Neural cell (in vitro differentiated cells): ENCODE results near the gene CNTNAP2. TPM values are rescaled to one million over a fixed set of nuclear protein-coding genes. Genes with fewer than 3 reads are reported as not detected.

Experiments used
- H2AFZ ChIP-seq: fragments of 200-600, 300-800 bp; sonication (generic), shearing (Covaris generic); 2 replicates; pipeline ENCODE4 v1.6.0; 2014; ENCODE audit warnings: low read depth, mild to moderate bottlenecking, antibody characterized with exemption, low read length, moderate library complexity
- H3F3A ChIP-seq: fragments of 200-600 bp; shearing (Covaris generic); 2 replicates; pipeline ENCODE4 v1.6.1; 2016; ENCODE audit warnings: mild to moderate bottlenecking, moderate library complexity, mixed read lengths, antibody characterized with exemption, low read length; ENCODE audit not compliant: insufficient read depth, poor library complexity, severe bottlenecking
- H3K27ac ChIP-seq: fragments of 200-600, 300-800 bp; sonication (generic), shearing (Covaris generic); 2 replicates; pipeline ENCODE4 v1.5.1; 2014; ENCODE audit warnings: mild to moderate bottlenecking, low read length, moderate library complexity
- H3K27me3 ChIP-seq: fragments of 300-800, 200-600 bp; sonication (generic), shearing (Covaris generic); 2 replicates; pipeline ENCODE4 v1.6.0; 2014; ENCODE audit warnings: mild to moderate bottlenecking, low read depth, low read length, moderate library complexity; ENCODE audit not compliant: insufficient read depth
- H3K36me3 ChIP-seq: fragments of 300-800, 200-600 bp; sonication (generic), shearing (Covaris generic); 2 replicates; pipeline ENCODE4 v1.5.1; 2014; ENCODE audit warnings: mild to moderate bottlenecking, antibody characterized with exemption, low read length, moderate library complexity; ENCODE audit not compliant: insufficient read depth
- H3K4me2 ChIP-seq: fragments of 300-800, 200-600 bp; sonication (generic), shearing (Covaris generic); 2 replicates; pipeline ENCODE4 v1.6.0; 2014; ENCODE audit warnings: mild to moderate bottlenecking, low read length
- H3K4me3 ChIP-seq: fragments of 300-800, 200-600 bp; sonication (generic), shearing (Covaris generic); 2 replicates; pipeline ENCODE4 v1.5.1; 2014; ENCODE audit warnings: mild to moderate bottlenecking, low read length, moderate library complexity
- H3K79me2 ChIP-seq: fragments of 200-600 bp; shearing (Covaris generic); replicated peaks from 2 replicates; pipeline ENCODE4 v1.6.0; 2014; ENCODE audit warnings: mild to moderate bottlenecking, low read length, moderate library complexity; ENCODE audit not compliant: insufficient read depth
- H3K9ac ChIP-seq: fragments of 300-800, 200-600 bp; sonication (generic), shearing (Covaris generic); 2 replicates; pipeline ENCODE4 v1.6.1; 2016; ENCODE audit warnings: mild to moderate bottlenecking, low read length, mixed read lengths
- H3K9me2 ChIP-seq: fragments of 200-600 bp; shearing (Covaris generic); 2 replicates; pipeline ENCODE4 v1.6.1; 2016; ENCODE audit warnings: mild to moderate bottlenecking, low read length, mixed read lengths; ENCODE audit not compliant: insufficient read depth
- H3K9me3 ChIP-seq: fragments of 200-600, 300-800 bp; sonication (generic), shearing (Covaris generic); 2 replicates; pipeline ENCODE4 v1.6.1; 2016; ENCODE audit warnings: mild to moderate bottlenecking, mixed run types, low read length, moderate library complexity, mixed read lengths
- H4K20me1 ChIP-seq: fragments of 200-600 bp; shearing (Covaris generic); 2 replicates; pipeline ENCODE4 v1.6.1; 2016; ENCODE audit warnings: mild to moderate bottlenecking, mixed run types; ENCODE audit not compliant: insufficient read depth
- EP300 ChIP-seq: fragments of 450-650 bp; conservative IDR thresholded peaks from 2 replicates; pipeline ENCODE4 v1.6.1; 2014; ENCODE audit warnings: antibody characterized with exemption, mild to moderate bottlenecking, moderate library complexity; ENCODE audit not compliant: poor library complexity, severe bottlenecking
- EZH2 ChIP-seq: fragments of 200-600, 300-800 bp; shearing (Covaris generic), sonication (generic); IDR thresholded peaks from 2 replicates; pipeline ENCODE4 v1.6.1; 2014; ENCODE audit warnings: antibody characterized with exemption, low read length, borderline replicate concordance, mild to moderate bottlenecking; ENCODE audit not compliant: insufficient read depth, poor library complexity, severe bottlenecking
- MXI1 ChIP-seq: fragments of 450-650 bp; conservative IDR thresholded peaks from 2 replicates; pipeline ENCODE4 v1.6.1; 2014; ENCODE audit warnings: antibody characterized with exemption, mild to moderate bottlenecking; ENCODE audit not compliant: poor library complexity, severe bottlenecking
- POLR2AphosphoS5 ChIP-seq: IDR thresholded peaks from 2 replicates; pipeline ENCODE4 v1.6.1; 2012
- RAD21 ChIP-seq: fragments of 450-650 bp; conservative IDR thresholded peaks from 2 replicates; pipeline ENCODE4 v1.6.1; 2014; ENCODE audit warnings: antibody characterized with exemption, mild to moderate bottlenecking, moderate library complexity
- SMC3 ChIP-seq: fragments of 450-650 bp; conservative IDR thresholded peaks from 2 replicates; pipeline ENCODE4 v1.6.1; 2014; ENCODE audit warnings: antibody characterized with exemption, mild to moderate bottlenecking, moderate library complexity; ENCODE audit not compliant: poor library complexity
- TAF1 ChIP-seq: IDR thresholded peaks from 2 replicates; pipeline ENCODE4 v1.6.1; 2012; ENCODE audit warnings: low read depth
- polyA plus RNA-seq: library from polyadenylated mRNA; depleted of rRNA; stranded (reverse); fragments of >200 nt; gene quantifications from 2 replicates; pipeline ENCODE4 v1.2.3, GENCODE V29; 2014
- TF ChIP-seq, protein P1 (sequence below): fragments of 450-650 bp; IDR thresholded peaks from 2 replicates; pipeline ENCODE4 v1.5.1; 2014; ENCODE audit warnings: antibody characterized with exemption, mild to moderate bottlenecking, moderate library complexity; ENCODE audit not compliant: poor library complexity, severe bottlenecking
- TF ChIP-seq, protein P2 (sequence below): IDR thresholded peaks from 2 replicates; pipeline ENCODE4 v1.6.1; 2012; ENCODE audit warnings: borderline replicate concordance

The CNTNAP2 gene
- polyA plus RNA-seq, 1 donor from 2014 or later = 276 TPM

DNA sequence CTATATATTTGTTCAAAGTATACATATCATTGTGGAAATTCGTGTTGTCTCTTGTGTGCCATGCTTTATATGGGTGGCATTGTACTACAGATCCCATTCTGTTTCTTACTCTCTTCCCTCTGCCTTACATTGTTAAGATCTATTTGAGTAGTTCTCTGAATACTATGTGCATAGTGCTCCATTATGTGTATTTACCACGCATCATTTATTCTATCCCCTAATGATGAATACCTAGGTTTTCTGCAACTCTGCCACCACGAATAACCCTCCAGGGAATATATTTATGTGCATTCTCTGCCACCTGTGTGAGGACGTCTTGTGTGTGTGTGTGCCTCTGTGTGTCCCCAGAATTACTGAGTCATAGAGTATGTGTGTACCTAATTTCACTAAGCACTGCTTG lies 2042.7 kb downstream of the CNTNAP2 start:
- H3K9ac ChIP-seq = no peak overlapping the region
- H3F3A ChIP-seq = no peaks in the 10 kb centered on the region
- H4K20me1 ChIP-seq = no peaks in the 10 kb centered on the region
- H3K4me2 ChIP-seq = no peak overlapping the region
- H3K79me2 ChIP-seq = no peaks in the 10 kb centered on the region
- no peak overlapping the region for H3K4me3 ChIP-seq
- H3K9me2 ChIP-seq = no peaks in the 10 kb centered on the region
- H2AFZ ChIP-seq = no peak overlapping the region
- H3K9me3 ChIP-seq = no peaks in the 10 kb centered on the region
- H3K27ac ChIP-seq = no peak overlapping the region
- no peak for TF ChIP-seq SMC3
- TF ChIP-seq MXI1 = no peak
- no peak for TF ChIP-seq EP300
- TF ChIP-seq, protein P1, sequence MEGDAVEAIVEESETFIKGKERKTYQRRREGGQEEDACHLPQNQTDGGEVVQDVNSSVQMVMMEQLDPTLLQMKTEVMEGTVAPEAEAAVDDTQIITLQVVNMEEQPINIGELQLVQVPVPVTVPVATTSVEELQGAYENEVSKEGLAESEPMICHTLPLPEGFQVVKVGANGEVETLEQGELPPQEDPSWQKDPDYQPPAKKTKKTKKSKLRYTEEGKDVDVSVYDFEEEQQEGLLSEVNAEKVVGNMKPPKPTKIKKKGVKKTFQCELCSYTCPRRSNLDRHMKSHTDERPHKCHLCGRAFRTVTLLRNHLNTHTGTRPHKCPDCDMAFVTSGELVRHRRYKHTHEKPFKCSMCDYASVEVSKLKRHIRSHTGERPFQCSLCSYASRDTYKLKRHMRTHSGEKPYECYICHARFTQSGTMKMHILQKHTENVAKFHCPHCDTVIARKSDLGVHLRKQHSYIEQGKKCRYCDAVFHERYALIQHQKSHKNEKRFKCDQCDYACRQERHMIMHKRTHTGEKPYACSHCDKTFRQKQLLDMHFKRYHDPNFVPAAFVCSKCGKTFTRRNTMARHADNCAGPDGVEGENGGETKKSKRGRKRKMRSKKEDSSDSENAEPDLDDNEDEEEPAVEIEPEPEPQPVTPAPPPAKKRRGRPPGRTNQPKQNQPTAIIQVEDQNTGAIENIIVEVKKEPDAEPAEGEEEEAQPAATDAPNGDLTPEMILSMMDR = no peak
- TF ChIP-seq, protein P2, sequence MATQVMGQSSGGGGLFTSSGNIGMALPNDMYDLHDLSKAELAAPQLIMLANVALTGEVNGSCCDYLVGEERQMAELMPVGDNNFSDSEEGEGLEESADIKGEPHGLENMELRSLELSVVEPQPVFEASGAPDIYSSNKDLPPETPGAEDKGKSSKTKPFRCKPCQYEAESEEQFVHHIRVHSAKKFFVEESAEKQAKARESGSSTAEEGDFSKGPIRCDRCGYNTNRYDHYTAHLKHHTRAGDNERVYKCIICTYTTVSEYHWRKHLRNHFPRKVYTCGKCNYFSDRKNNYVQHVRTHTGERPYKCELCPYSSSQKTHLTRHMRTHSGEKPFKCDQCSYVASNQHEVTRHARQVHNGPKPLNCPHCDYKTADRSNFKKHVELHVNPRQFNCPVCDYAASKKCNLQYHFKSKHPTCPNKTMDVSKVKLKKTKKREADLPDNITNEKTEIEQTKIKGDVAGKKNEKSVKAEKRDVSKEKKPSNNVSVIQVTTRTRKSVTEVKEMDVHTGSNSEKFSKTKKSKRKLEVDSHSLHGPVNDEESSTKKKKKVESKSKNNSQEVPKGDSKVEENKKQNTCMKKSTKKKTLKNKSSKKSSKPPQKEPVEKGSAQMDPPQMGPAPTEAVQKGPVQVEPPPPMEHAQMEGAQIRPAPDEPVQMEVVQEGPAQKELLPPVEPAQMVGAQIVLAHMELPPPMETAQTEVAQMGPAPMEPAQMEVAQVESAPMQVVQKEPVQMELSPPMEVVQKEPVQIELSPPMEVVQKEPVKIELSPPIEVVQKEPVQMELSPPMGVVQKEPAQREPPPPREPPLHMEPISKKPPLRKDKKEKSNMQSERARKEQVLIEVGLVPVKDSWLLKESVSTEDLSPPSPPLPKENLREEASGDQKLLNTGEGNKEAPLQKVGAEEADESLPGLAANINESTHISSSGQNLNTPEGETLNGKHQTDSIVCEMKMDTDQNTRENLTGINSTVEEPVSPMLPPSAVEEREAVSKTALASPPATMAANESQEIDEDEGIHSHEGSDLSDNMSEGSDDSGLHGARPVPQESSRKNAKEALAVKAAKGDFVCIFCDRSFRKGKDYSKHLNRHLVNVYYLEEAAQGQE = no peak
- no peak for TF ChIP-seq EZH2
- no peak for TF ChIP-seq RAD21
- no peak for TF ChIP-seq TAF1
- TF ChIP-seq POLR2AphosphoS5 = no peak
- H3K36me3 ChIP-seq = no peaks in the 10 kb centered on the region
- no peaks in the 10 kb centered on the region for H3K27me3 ChIP-seq

DNA sequence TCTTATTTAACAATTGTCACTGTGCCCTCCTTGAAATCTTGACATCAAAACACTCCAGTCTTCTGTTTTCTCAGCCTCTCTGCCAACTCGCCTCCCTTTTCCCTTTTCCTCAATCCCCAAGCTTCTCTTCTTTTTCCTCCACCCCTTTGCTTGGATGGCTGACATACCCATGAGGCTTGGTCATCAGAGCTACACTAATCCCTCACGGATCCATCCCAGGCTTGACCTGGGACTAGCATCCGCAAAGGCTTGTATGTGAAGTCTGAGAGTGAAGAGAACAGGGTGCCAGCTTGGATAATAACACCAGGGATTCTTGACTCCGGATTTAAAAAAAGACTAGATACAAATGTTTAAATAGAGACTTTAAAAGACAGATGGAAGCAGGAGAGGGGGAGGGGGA lies 2045.2 kb downstream of the CNTNAP2 start:
- no peak overlapping the region for H2AFZ ChIP-seq
- no peaks in the 10 kb centered on the region for H4K20me1 ChIP-seq
- no peaks in the 10 kb centered on the region for H3K79me2 ChIP-seq
- H3K4me2 ChIP-seq = no peak overlapping the region
- no peak for TF ChIP-seq EZH2
- TF ChIP-seq POLR2AphosphoS5 = no peak
- no peak for TF ChIP-seq MXI1
- no peak for TF ChIP-seq EP300
- TF ChIP-seq TAF1 = no peak
- TF ChIP-seq, protein P2 = no peak
- TF ChIP-seq, protein P1 = no peak
- TF ChIP-seq RAD21 = no peak
- TF ChIP-seq SMC3 = no peak
- no peaks in the 10 kb centered on the region for H3K9me2 ChIP-seq
- no peaks in the 10 kb centered on the region for H3F3A ChIP-seq
- H3K9ac ChIP-seq = no peak overlapping the region
- H3K36me3 ChIP-seq = no peaks in the 10 kb centered on the region
- no peak overlapping the region for H3K27ac ChIP-seq
- no peaks in the 10 kb centered on the region for H3K27me3 ChIP-seq
- no peak overlapping the region for H3K4me3 ChIP-seq
- H3K9me3 ChIP-seq = no peaks in the 10 kb centered on the region
